ENCODE measurements around the gene SLC15A3.

DNA sequence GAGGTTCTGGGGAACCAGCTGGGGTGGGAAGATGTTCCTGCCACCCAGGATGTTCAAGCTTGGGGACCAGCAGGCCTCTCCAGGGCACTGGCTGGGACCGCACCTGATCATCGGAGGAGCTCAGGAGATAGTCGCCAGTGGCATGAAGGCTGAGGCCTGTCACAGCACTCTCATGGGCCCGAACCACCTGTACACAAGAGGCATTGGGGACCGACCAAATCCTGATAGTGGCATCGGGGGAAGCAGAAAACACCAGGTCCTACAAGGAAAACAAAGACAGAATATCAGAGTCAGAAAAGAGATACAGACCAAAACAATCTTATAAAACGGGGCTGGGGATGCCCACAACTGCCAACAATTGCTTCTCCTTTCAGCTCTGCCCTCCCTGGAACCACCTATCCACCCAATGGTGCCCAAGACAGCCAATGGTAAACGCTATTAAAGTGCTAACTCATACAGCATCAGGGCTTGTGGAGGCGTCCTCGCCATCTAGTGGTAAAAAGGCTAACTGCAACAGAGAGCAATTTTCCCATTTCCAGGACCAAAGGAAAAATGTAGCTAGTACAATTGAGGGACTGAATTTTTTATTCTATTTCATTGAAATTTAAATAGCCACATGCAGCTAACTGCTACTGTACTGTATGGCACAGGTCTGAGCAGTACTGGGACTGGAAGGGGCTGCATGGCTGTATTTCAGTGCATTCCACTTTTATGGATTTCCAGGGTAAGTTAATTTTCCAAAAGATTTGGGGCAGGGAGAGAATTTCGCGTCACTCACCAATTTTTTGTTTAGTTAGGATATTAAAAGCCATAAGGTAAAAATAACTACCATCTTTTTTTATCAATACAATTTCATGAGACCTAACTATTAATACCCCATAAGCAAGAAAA is 52.7 kb downstream of the SLC15A3 start:
- TF ChIP-seq, protein P1, sequence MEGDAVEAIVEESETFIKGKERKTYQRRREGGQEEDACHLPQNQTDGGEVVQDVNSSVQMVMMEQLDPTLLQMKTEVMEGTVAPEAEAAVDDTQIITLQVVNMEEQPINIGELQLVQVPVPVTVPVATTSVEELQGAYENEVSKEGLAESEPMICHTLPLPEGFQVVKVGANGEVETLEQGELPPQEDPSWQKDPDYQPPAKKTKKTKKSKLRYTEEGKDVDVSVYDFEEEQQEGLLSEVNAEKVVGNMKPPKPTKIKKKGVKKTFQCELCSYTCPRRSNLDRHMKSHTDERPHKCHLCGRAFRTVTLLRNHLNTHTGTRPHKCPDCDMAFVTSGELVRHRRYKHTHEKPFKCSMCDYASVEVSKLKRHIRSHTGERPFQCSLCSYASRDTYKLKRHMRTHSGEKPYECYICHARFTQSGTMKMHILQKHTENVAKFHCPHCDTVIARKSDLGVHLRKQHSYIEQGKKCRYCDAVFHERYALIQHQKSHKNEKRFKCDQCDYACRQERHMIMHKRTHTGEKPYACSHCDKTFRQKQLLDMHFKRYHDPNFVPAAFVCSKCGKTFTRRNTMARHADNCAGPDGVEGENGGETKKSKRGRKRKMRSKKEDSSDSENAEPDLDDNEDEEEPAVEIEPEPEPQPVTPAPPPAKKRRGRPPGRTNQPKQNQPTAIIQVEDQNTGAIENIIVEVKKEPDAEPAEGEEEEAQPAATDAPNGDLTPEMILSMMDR (IDR thresholded peaks at IDR 0.05) = peak in 2 of 3 experiments; percentile 86 to 91
- TF ChIP-seq EP300 (IDR thresholded peaks at IDR 0.05) = no peak

All from esophagus muscularis mucosa (tissue), 3 donors.